Ramos (cell line): ENCODE results near the gene AQP6.

Experiments
- in situ Hi-C: fragments of 300-500 bp; cut with MboI; formaldehyde crosslinking; loops from one replicate; pipeline ENCODE4 v1.14.3; 2022; ENCODE audit warnings: low sequenced_read_pairs; ENCODE audit not compliant: unreplicated experiment

AQP6 gene, protein sequence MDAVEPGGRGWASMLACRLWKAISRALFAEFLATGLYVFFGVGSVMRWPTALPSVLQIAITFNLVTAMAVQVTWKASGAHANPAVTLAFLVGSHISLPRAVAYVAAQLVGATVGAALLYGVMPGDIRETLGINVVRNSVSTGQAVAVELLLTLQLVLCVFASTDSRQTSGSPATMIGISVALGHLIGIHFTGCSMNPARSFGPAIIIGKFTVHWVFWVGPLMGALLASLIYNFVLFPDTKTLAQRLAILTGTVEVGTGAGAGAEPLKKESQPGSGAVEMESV

GRCh38 chr12:49972641-49973360 lies at the start of gene AQP6:
TSS of gene AQP6 (plus strand) at chr12:49972947. CDS start at chr12:49973174, 227 bp downstream.
- in situ Hi-C loops, result no loop called here

DNA sequence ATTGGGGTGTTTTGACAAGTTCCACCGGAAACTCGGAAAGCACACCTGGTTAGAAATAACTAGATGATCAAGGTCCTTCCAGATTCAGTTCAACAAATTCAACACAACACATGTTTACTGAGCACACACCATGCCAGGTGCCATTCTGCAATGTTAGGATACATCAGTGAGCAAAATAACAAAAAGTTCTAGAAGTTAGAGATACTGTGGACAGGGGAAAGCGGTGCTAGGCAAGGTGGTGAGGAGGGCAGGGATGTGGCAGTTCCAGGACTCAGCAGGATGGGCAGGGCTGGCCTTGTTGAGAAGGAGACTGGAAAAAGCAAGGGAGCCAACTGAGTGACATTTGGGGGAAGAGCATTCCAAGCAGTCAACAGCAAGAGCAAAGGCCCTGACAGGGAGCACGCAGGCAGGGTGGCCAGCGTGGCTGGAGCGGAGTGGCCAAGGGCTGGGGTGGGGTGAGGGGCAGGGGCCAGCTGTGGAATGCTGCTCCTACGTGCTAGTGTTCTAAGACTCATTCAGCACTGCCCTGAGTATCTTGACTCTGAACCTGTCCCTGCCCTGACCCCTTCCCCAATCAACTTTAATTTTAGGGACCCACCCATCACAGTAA lies 49.6 kb upstream of the AQP6 start:
- in situ Hi-C loops, result no loop called here

- in situ Hi-C loops, result no loop called here
These were observed 48.7 kb upstream of the AQP6 start for GRCh38 chr12:49923880-49924556.

DNA sequence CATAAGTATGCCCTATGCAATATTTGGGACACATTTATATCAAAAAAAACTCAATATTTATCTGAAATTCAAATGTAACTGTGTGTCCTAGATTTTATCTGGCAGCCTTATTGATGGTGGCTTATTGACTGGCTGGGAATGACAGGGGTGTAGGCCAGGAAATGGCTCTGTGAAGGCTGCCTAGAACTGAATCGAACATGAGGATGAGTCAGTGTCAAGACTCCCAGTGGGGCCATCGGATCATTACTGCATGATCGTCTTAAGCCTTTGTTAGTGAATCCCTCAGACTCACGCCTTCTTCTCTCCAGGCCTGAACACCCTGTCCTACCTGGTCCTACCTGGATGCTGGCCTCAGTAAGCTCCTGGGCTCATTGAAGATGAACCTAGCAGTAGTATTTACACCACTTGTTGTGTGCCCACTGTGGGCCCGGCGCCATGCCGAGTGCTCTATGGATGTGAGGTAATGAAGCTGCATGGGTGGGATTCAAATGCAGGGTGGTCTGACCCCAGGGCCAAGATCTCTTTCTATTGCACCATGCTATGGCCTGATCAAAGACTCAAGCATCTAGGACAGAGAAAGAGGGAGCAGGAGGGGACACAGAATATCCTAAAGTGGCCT lies 48.0 kb upstream of the AQP6 start:
- in situ Hi-C loops, result no loop called here

DNA sequence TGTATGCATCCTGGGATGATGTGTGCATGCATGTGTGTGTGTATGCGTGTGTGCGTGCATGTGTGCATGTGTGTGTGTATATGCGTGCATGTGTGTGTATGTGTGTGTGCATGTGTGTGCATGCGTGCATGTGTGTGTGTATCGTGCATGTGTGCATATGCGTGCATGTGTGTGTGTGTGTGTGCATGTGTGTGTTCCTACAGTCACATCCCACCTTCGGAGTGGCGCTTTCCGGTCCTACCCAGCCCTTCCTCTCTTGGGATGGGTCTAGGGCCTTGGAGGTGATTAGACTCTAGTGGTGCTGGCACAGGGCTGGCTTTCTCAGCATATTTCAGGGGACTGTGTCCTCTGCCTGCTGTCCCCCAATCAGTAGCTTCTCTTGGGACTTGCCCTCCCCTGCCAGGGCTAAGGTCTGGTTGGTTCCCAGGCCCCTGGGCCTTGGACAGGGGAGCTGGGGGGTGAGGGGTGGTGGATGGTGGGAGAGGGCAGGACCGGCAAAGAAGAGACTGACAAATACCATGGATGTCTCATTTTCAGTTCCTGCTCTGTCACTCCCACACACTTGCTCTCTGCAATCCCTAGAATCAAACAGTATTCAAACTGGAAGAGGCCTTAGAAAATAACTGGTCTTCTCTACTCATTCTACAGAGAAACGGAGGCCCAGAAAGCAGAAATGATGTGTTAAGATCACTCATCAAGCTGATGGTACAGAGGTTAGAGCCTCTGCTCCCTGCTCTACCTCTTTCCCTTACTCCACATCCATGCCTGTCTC lies 47.1 kb upstream of the AQP6 start:
- in situ Hi-C loops, result no loop called here

DNA sequence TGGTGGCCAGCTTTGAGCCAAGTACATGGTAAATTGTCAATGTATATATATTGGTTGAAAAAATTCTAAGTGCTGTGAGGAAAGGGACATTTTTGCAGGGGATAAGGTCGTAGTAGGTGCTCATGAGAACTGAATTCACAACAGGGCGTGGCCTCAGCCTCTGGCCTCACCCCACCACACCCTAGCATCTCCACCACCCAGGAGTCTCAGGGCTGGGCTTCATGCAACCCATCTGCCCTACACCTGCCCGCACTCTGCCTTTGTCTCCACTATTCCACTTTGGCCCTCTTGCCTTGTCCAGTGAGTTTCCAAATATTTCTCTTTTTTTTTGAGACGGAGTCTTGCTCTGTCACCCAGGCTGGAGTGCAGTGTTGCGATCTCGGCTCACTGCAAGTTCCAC lies 44.3 kb upstream of the AQP6 start:
- in situ Hi-C loops, result no loop called here

- in situ Hi-C loops, result no loop called here
These were observed 43.2 kb upstream of the AQP6 start for GRCh38 chr12:49929581-49929980.

GRCh38 chr12:49930515-49931288 lies 42.0 kb upstream of the AQP6 start:
- in situ Hi-C loops, result no loop called here

GRCh38 chr12:49932023-49932422 lies 40.7 kb upstream of the AQP6 start:
- in situ Hi-C loops, result no loop called here

DNA sequence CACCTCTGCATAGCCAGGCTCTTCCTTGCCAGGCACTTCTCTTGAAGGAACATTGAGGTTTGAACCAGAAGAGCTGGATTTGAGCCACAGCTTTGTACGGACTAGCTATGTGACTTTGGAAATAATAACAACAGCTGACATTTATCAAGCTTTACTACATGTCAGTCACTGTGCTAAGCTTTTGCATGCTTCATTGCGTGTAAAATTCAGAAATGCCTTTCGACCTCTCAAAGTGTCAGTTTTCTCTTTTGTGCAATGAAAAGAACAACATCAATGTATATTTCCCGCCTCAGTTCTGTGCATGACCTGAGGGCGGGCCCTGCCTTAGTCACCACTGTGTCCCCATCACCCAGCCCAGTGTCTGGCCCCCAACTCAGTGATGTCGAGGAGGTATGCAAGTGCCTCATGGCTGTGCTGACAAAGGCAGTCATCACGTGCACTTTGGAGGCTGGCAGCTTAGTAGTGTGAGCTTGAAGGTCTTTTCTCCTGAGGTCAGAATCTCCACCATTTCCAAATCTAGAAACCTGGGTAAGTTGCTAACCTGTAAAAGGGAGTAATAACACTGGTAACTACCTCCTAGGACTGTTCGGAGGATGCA lies 40.1 kb upstream of the AQP6 start:
- in situ Hi-C loops, result no loop called here

- in situ Hi-C loops, result no loop called here
These were observed 39.0 kb upstream of the AQP6 start for GRCh38 chr12:49933796-49934195.

DNA sequence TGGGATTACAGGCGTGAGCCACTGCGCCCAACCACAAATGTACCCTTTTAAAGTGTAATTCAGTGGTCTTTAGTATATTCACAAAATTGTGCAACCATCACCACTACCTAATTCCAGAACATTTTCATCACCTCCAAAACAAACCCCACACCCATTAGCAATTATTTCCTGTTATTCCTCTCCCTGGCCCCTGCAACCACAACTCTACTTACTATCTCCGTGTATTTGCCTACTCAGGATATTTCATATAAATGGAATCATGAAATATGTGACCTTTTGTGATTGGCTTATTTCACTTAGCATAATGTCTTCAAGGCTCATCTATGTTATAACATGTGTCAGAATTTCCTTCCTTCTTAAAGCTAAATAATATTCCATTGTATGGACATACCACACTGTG lies 38.2 kb upstream of the AQP6 start:
- in situ Hi-C loops, result no loop called here

DNA sequence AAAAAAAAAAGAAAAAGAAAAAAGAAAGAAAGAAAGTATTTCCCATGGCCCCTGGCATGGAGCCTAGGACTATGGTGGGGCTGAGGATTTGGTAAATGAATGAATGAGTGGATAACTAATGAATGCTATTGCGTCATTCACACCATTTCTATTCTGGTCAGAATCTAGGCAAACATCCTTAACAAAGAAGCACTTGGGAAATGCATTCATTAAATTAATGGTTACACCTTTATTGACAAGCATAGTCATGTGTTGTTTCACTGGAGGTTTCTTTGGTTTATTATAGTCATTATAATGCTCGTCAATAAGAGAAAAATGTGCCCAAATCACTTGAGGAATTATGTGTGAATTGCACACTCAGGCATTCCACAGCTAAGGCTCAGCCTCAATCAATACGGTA lies 35.8 kb upstream of the AQP6 start:
- in situ Hi-C loops, result no loop called here

- in situ Hi-C loops, result no loop called here
These were observed 35.0 kb upstream of the AQP6 start for GRCh38 chr12:49937639-49938300.

GRCh38 chr12:49939307-49939706 lies 33.4 kb upstream of the AQP6 start:
- in situ Hi-C loops, result no loop called here

DNA sequence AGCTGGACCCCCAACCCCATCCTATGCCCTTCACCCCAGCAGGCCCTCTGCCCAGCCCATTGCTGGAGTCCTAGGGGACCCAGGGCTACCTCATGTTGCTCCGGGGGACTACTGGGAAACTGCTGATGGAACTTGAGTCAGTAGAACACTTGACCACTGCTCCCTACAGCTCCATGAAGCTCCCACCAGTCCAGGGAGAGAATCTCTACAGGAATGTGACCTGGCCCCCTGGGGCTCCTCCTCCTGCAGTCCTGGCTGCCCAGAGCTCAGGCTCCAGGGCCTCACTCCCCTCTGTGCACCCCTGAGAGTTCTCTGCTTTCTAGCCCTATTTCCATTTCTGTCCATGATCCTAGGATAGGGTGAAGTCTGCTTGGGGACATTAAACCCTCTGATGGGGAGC lies 33.0 kb upstream of the AQP6 start:
- in situ Hi-C loops, result no loop called here

- in situ Hi-C loops, result no loop called here
These were observed 30.9 kb upstream of the AQP6 start for GRCh38 chr12:49941556-49942511.
